NCI-H82 treated with DMSO at 0.1 percent for 48 hours (cell line): Measurements from ENCODE around the gene MTARC1.

Experiments
- DNase-seq: peaks from one replicate; lab custom pipeline; 2025; ENCODE audit not compliant: unreplicated experiment; lab: John Stamatoyannopoulos, UW

Gene MTARC1

GRCh38 chr1:220827445-220828178 lies 40.9 kb downstream of the MTARC1 start:
- DNase-seq = no peak

- DNase-seq = no peak
Observed at GRCh38 chr1:220828179-220828490, 41.4 kb downstream of the MTARC1 start.

- no peak for DNase-seq
Observed at GRCh38 chr1:220828950-220829586, 42.4 kb downstream of the MTARC1 start.

- no peak for DNase-seq
Observed at GRCh38 chr1:220833436-220833835, 46.7 kb downstream of the MTARC1 start.

- DNase-seq = no peak
Observed at GRCh38 chr1:220834155-220834870, 47.6 kb downstream of the MTARC1 start.
